Smooth muscle cell (in vitro differentiated cells): ENCODE results near the gene MCM8. TPM values are rescaled to one million over a fixed set of nuclear protein-coding genes. Genes with fewer than 3 reads are reported as not detected.

Experiments
- DNase-seq: peaks from one replicate; lab custom pipeline; 2025; ENCODE audit not compliant: unreplicated experiment; lab: John Stamatoyannopoulos, UW
- H2AFZ ChIP-seq: fragments of 200-600 bp; sonication (generic); 2 replicates; pipeline ENCODE4 v1.6.0; 2016; ENCODE audit warnings: antibody characterized with exemption, low read depth, mild to moderate bottlenecking
- H3F3A ChIP-seq: fragments of 200-600 bp; sonication (generic); 2 replicates; pipeline ENCODE4 v1.6.0; 2017; ENCODE audit warnings: antibody characterized with exemption, low read depth
- H3K27ac ChIP-seq: fragments of 200-600 bp; sonication (generic); 2 replicates; pipeline ENCODE4 v1.5.1; 2016; ENCODE audit warnings: low read depth, mild to moderate bottlenecking
- H3K27me3 ChIP-seq: fragments of 200-600 bp; sonication (generic); 2 replicates; pipeline ENCODE4 v1.6.1; 2016; ENCODE audit warnings: low read depth, mild to moderate bottlenecking
- H3K36me3 ChIP-seq: fragments of 200-600 bp; sonication (generic); 2 replicates; pipeline ENCODE4 v1.5.1; 2016; ENCODE audit warnings: low read depth
- H3K4me1 ChIP-seq: fragments of 200-600 bp; sonication (generic); 2 replicates; pipeline ENCODE4 v1.5.1; 2016; ENCODE audit warnings: low read depth
- H3K4me2 ChIP-seq: fragments of 200-600 bp; sonication (generic); 2 replicates; pipeline ENCODE4 v1.6.0; 2016; ENCODE audit warnings: mild to moderate bottlenecking
- H3K4me3 ChIP-seq: fragments of 200-600 bp; sonication (generic); 2 replicates; pipeline ENCODE4 v1.5.1; 2016; ENCODE audit warnings: mild to moderate bottlenecking
- H3K79me2 ChIP-seq: fragments of 200-600 bp; sonication (generic); 2 replicates; pipeline ENCODE4 v1.6.0; 2016; ENCODE audit warnings: low read depth, mild to moderate bottlenecking
- H3K9ac ChIP-seq: fragments of 200-600 bp; sonication (generic); 2 replicates; pipeline ENCODE4 v1.6.0; 2016; ENCODE audit warnings: low read depth
- H3K9me3 ChIP-seq: fragments of 200-600 bp; sonication (generic); replicated peaks from 2 replicates; pipeline ENCODE4 v1.5.1; 2016; ENCODE audit warnings: low read depth
- H4K20me1 ChIP-seq: fragments of 200-600 bp; sonication (generic); 2 replicates; pipeline ENCODE4 v1.6.0; 2016; ENCODE audit warnings: low read depth
- CTCF ChIP-seq: fragments of 200-600 bp; sonication (generic); IDR thresholded peaks from 2 replicates; pipeline ENCODE4 v1.5.1; 2017; ENCODE audit warnings: borderline replicate concordance, mild to moderate bottlenecking, antibody characterized with exemption; ENCODE audit not compliant: insufficient read depth, poor library complexity, severe bottlenecking
- WGBS: methylation state at CpG from one replicate; pipeline ENCODE4 v1.1.7; 2016; ENCODE audit warnings: low lambda C conversion rate; 5-methylcytosine and 5-hydroxymethylcytosine counted together
- polyA plus RNA-seq: library from polyadenylated mRNA; unstranded; fragments of >200 nt; fragmentation: Nextera tagmentation; extraction: Ambion mirVana; gene quantifications from 2 replicates; pipeline ENCODE4 v1.2.1, GENCODE V29; 2016
- total RNA-seq: library from RNA; depleted of rRNA; stranded (reverse); fragments of >200 nt; gene quantifications from 2 replicates; pipeline ENCODE4 v1.2.3, GENCODE V29; 2014

Gene MCM8
- total and polyA plus RNA-seq, 2 experiments from 2014 or later: 2.8 to 5.5 TPM

- no peak overlapping the region for H3K4me2 ChIP-seq
- H3K27me3 ChIP-seq: peaks cover 6% of the 10 kb centered on the region
- no peaks in the 10 kb centered on the region for H3K9me3 ChIP-seq
- DNase-seq: no peak
- H3K9ac ChIP-seq: no peak overlapping the region
- 73% methylated on average over 3 of the region's 3 CpGs for WGBS
- H3K4me3 ChIP-seq: no peak overlapping the region
- H3K79me2 ChIP-seq: no peaks in the 10 kb centered on the region
- TF ChIP-seq CTCF: no peak
- H3K4me1 ChIP-seq: no peaks in the 10 kb centered on the region
- H3K27ac ChIP-seq: no peak overlapping the region
- H4K20me1 ChIP-seq: no peaks in the 10 kb centered on the region
- H3F3A ChIP-seq: no peaks in the 10 kb centered on the region
- H2AFZ ChIP-seq: no peak overlapping the region
- no peaks in the 10 kb centered on the region for H3K36me3 ChIP-seq
Measured at GRCh38 chr20:5931411-5931810, 19.0 kb upstream of the MCM8 start.

GRCh38 chr20:5932796-5933195 is 17.7 kb upstream of the MCM8 start:
- TF ChIP-seq CTCF: no peak
- no peak for DNase-seq
- Histone ChIP-seq H3K9ac (no peak overlapping the region), H3K36me3 (no peaks in the 10 kb centered on the region), H3K4me1 (no peaks in the 10 kb centered on the region), H3K9me3 (no peaks in the 10 kb centered on the region), H4K20me1 (no peaks in the 10 kb centered on the region), H3F3A (no peaks in the 10 kb centered on the region), H3K27me3 (peaks cover 6% of the 10 kb centered on the region), H3K4me2 (no peak overlapping the region), H3K4me3 (no peak overlapping the region), H3K79me2 (no peaks in the 10 kb centered on the region), H2AFZ (no peak overlapping the region), H3K27ac (no peak overlapping the region)
- WGBS: 79% methylated on average over 3 of the region's 3 CpGs

- no peaks in the 10 kb centered on the region for H3F3A ChIP-seq
- no peak overlapping the region for H3K4me3 ChIP-seq
- H3K9ac ChIP-seq: no peak overlapping the region
- H3K27ac ChIP-seq: no peak overlapping the region
- peaks cover 7% of the 10 kb centered on the region for H3K36me3 ChIP-seq
- no peak overlapping the region for H2AFZ ChIP-seq
- DNase-seq: no peak
- TF ChIP-seq CTCF: no peak
- H3K4me1 ChIP-seq: no peaks in the 10 kb centered on the region
- no peaks in the 10 kb centered on the region for H4K20me1 ChIP-seq
- no peak overlapping the region for H3K4me2 ChIP-seq
- H3K9me3 ChIP-seq: no peaks in the 10 kb centered on the region
- H3K79me2 ChIP-seq: no peaks in the 10 kb centered on the region
- 85% methylated on average over 7 of the region's 7 CpGs for WGBS
- peaks cover 3% of the 10 kb centered on the region for H3K27me3 ChIP-seq
Measured at GRCh38 chr20:5933802-5934436, 16.5 kb upstream of the MCM8 start.

GRCh38 chr20:5935384-5935783 is 15.1 kb upstream of the MCM8 start:
- DNase-seq: no peak
- 84% methylated on average over 1 of the region's 1 CpG for WGBS

More at GRCh38 chr20:5935384-5935783, 15.1 kb upstream of the MCM8 start:
- Histone ChIP-seq H4K20me1 (no peaks in the 10 kb centered on the region), H3K27ac (no peak overlapping the region), H3K9me3 (no peaks in the 10 kb centered on the region), H3K27me3 (no peaks in the 10 kb centered on the region), H3K36me3 (peaks cover 10% of the 10 kb centered on the region), H3K79me2 (no peaks in the 10 kb centered on the region), H3F3A (no peaks in the 10 kb centered on the region), H3K4me1 (no peaks in the 10 kb centered on the region), H2AFZ (no peak overlapping the region), H3K4me3 (no peak overlapping the region), H3K4me2 (no peak overlapping the region), H3K9ac (no peak overlapping the region)
- TF ChIP-seq CTCF: no peak
